Measurements from ENCODE around the gene TCL1A. TPM values are rescaled to one million over a fixed set of nuclear protein-coding genes. Genes with fewer than 3 reads are reported as not detected.

Gene TCL1A
- polyA plus RNA-seq, 1 donor (not counting 4 experiments of a cell fraction or from before 2014, with no cell fraction given): not detected

DNA sequence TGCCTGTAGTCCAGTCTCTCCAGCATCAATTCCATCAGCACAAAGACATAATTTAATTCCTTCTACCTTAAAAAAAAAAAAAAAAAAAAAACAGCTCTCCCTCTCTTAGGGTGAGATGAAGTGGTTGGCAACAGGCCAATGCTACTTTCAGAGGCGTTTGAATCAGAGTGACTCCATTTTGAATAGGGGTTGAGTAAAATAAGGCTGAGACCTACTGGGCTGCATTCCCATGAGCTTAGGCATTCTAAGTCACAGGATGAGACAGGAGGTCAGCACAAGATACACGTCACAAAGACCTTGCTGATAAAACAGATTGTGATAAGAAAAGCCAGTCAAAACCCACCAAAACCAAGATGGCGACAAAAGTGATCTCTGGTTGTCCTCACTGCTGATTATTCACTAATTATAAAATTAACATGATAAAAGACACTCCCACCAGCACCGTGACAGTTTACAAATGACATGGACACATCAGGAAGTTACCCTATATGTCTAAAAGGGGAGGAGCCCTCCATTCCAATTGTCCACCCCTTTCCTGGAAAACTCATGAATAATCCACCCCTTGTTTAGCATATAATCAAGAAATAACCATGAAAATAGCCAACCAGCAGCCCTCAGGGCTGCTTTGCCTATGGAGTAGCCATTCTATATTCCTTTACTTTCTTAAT, 34.6 kb downstream of the TCL1A start:
- Histone ChIP-seq H3K4me1 (ENCODE audit: control insufficient read depth, extremely low read depth, insufficient read depth, low read length) (no peaks in the 10 kb centered on the region), H3K27me3 (ENCODE audit: control insufficient read depth, extremely low read depth, insufficient read depth, low read length) (no peaks in the 10 kb centered on the region), H3K9ac (ENCODE audit: control insufficient read depth, extremely low read depth, insufficient read depth, low read length) (no peak overlapping the region), H3K4me2 (ENCODE audit: control insufficient read depth, extremely low read depth, insufficient read depth, low read depth, low read length) (no peak overlapping the region), H3K9me3 (ENCODE audit: control insufficient read depth, low read depth, low read length) (no peaks in the 10 kb centered on the region), H4K20me1 (ENCODE audit: control insufficient read depth, extremely low read depth, insufficient read depth, low read length) (no peaks in the 10 kb centered on the region), H3K79me2 (ENCODE audit: control insufficient read depth, insufficient read depth, low read length) (no peaks in the 10 kb centered on the region), H3K9me1 (ENCODE audit: control insufficient read depth, extremely low read depth, insufficient read depth, low read length) (no peaks in the 10 kb centered on the region), H2AFZ (ENCODE audit: control insufficient read depth, low read length) (no peak overlapping the region), H3K4me3 (ENCODE audit: control insufficient read depth in 2 of 3, extremely low read depth in 1 of 3, insufficient read depth in 2 of 3, low read depth in 1 of 3, low read length in 3 of 3) (no peak overlapping the region), H3K36me3 (ENCODE audit: control insufficient read depth in 2 of 2, extremely low read depth in 1 of 2, insufficient read depth in 2 of 2, low read length in 2 of 2) (no peaks in the 10 kb centered on the region), H3K27ac (ENCODE audit: control insufficient read depth, insufficient read depth, low read length) (no peak overlapping the region)
- DNase-seq (ENCODE audit: low read depth, low spot score): no peak
- dilution Hi-C loops (cut with MboI; ENCODE audit: extremely low pct_ligation_motif_present, low sequenced_read_pairs): no loop called here
- TF ChIP-seq, protein P1, sequence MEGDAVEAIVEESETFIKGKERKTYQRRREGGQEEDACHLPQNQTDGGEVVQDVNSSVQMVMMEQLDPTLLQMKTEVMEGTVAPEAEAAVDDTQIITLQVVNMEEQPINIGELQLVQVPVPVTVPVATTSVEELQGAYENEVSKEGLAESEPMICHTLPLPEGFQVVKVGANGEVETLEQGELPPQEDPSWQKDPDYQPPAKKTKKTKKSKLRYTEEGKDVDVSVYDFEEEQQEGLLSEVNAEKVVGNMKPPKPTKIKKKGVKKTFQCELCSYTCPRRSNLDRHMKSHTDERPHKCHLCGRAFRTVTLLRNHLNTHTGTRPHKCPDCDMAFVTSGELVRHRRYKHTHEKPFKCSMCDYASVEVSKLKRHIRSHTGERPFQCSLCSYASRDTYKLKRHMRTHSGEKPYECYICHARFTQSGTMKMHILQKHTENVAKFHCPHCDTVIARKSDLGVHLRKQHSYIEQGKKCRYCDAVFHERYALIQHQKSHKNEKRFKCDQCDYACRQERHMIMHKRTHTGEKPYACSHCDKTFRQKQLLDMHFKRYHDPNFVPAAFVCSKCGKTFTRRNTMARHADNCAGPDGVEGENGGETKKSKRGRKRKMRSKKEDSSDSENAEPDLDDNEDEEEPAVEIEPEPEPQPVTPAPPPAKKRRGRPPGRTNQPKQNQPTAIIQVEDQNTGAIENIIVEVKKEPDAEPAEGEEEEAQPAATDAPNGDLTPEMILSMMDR (optimal IDR thresholded peaks at IDR 0.05 in 1 of 3, IDR thresholded peaks at IDR 0.05 in 1 of 3, conservative IDR thresholded peaks at IDR 0.05 in 1 of 3; ENCODE audit: extremely low read depth in 1 of 3, insufficient read depth in 2 of 3, low read length in 3 of 3): no peak
- TF ChIP-seq EZH2 (IDR thresholded peaks at IDR 0.05; ENCODE audit: low read length): no peak
- no peak for FAIRE-seq

GRCh38 chr14:95677179-95677835, 36.6 kb downstream of the TCL1A start:
- Histone ChIP-seq H3K4me3 (ENCODE audit: control insufficient read depth in 2 of 3, extremely low read depth in 1 of 3, insufficient read depth in 2 of 3, low read depth in 1 of 3, low read length in 3 of 3) (no peak overlapping the region), H4K20me1 (ENCODE audit: control insufficient read depth, extremely low read depth, insufficient read depth, low read length) (no peaks in the 10 kb centered on the region), H2AFZ (ENCODE audit: control insufficient read depth, low read length) (no peak overlapping the region), H3K4me2 (ENCODE audit: control insufficient read depth, extremely low read depth, insufficient read depth, low read depth, low read length) (no peak overlapping the region), H3K36me3 (ENCODE audit: control insufficient read depth in 2 of 2, extremely low read depth in 1 of 2, insufficient read depth in 2 of 2, low read length in 2 of 2) (no peaks in the 10 kb centered on the region), H3K4me1 (ENCODE audit: control insufficient read depth, extremely low read depth, insufficient read depth, low read length) (no peaks in the 10 kb centered on the region), H3K9ac (ENCODE audit: control insufficient read depth, extremely low read depth, insufficient read depth, low read length) (no peak overlapping the region), H3K79me2 (ENCODE audit: control insufficient read depth, insufficient read depth, low read length) (no peaks in the 10 kb centered on the region), H3K9me3 (ENCODE audit: control insufficient read depth, low read depth, low read length) (no peaks in the 10 kb centered on the region), H3K9me1 (ENCODE audit: control insufficient read depth, extremely low read depth, insufficient read depth, low read length) (no peaks in the 10 kb centered on the region), H3K27ac (ENCODE audit: control insufficient read depth, insufficient read depth, low read length) (no peak overlapping the region), H3K27me3 (ENCODE audit: control insufficient read depth, extremely low read depth, insufficient read depth, low read length) (no peaks in the 10 kb centered on the region)
- no peak for FAIRE-seq
- no peak for DNase-seq (ENCODE audit: low read depth, low spot score)
- dilution Hi-C loops (cut with MboI; ENCODE audit: extremely low pct_ligation_motif_present, low sequenced_read_pairs): no loop called here
- TF ChIP-seq EZH2 (IDR thresholded peaks at IDR 0.05; ENCODE audit: low read length): no peak
- TF ChIP-seq, protein P1 (optimal IDR thresholded peaks at IDR 0.05 in 1 of 3, IDR thresholded peaks at IDR 0.05 in 1 of 3, conservative IDR thresholded peaks at IDR 0.05 in 1 of 3; ENCODE audit: extremely low read depth in 1 of 3, insufficient read depth in 2 of 3, low read length in 3 of 3): no peak

All from keratinocyte (primary cell).